BE2C (cell line): ENCODE data around the gene CCDC60.

Experiments
- DNase-seq: peaks from one replicate; pipeline ENCODE4 v3.0.0-alpha.2; 2020
- H3K27me3 ChIP-seq: fragments of 250-450 bp; sonication (Bioruptor Pico); 2 replicates; pipeline ENCODE4 v1.5.1; 2020; ENCODE audit warnings: mild to moderate bottlenecking
- H3K36me3 ChIP-seq: fragments of 250-450 bp; sonication (Bioruptor Pico); 2 replicates; pipeline ENCODE4 v1.5.1; 2020; ENCODE audit warnings: mild to moderate bottlenecking
- H3K4me1 ChIP-seq: fragments of 250-450 bp; sonication (Bioruptor Pico); 2 replicates; pipeline ENCODE4 v1.5.1; 2020
- H3K4me3 ChIP-seq: 2 replicates; pipeline ENCODE4 v1.5.1; 2011; ENCODE audit warnings: low read depth, low read length
- H3K9me3 ChIP-seq: fragments of 250-450 bp; sonication (Bioruptor Pico); 2 replicates; pipeline ENCODE4 v1.5.1; 2020
- CTCF ChIP-seq: IDR thresholded peaks from 2 replicates; pipeline ENCODE4 v1.5.1; 2012; ENCODE audit warnings: mild to moderate bottlenecking, low read depth, low read length

CCDC60 gene

GRCh38 chr12:119544765-119545625 is 210.5 kb downstream of the CCDC60 start:
- no peaks in the 10 kb centered on the region for H3K4me1 ChIP-seq
- H3K27me3 ChIP-seq = no peaks in the 10 kb centered on the region

GRCh38 chr12:119546340-119546739 is 211.8 kb downstream of the CCDC60 start:
- Histone ChIP-seq H3K4me1 (no peaks in the 10 kb centered on the region), H3K27me3 (no peaks in the 10 kb centered on the region), H3K4me3 (no peak overlapping the region), H3K9me3 (no peaks in the 10 kb centered on the region), H3K36me3 (no peaks in the 10 kb centered on the region)
- DNase-seq = no peak
- TF ChIP-seq CTCF = no peak

More at GRCh38 chr12:119544765-119545625, 210.5 kb downstream of the CCDC60 start:
- peak; percentile 71 for DNase-seq
- no peak overlapping the region for H3K4me3 ChIP-seq
- H3K36me3 ChIP-seq = no peaks in the 10 kb centered on the region
- H3K9me3 ChIP-seq = no peaks in the 10 kb centered on the region
- peak; percentile 85 for TF ChIP-seq CTCF

GRCh38 chr12:119547001-119547400 is 212.5 kb downstream of the CCDC60 start:
- DNase-seq = no peak
- no peak for TF ChIP-seq CTCF
- Histone ChIP-seq H3K4me1 (no peaks in the 10 kb centered on the region), H3K36me3 (no peaks in the 10 kb centered on the region), H3K4me3 (no peak overlapping the region), H3K27me3 (0 out of 2 replicates have a peak, but pooled peaks cover under 1% of the 10 kb centered on the region), H3K9me3 (no peaks in the 10 kb centered on the region)

- Histone ChIP-seq H3K36me3 (no peaks in the 10 kb centered on the region), H3K4me3 (no peak overlapping the region), H3K27me3 (peaks cover 6% of the 10 kb centered on the region; the same call in 1 of the 2 replicates), H3K4me1 (no peaks in the 10 kb centered on the region), H3K9me3 (no peaks in the 10 kb centered on the region)
- no peak for TF ChIP-seq CTCF
- DNase-seq = no peak
Measured at GRCh38 chr12:119556854-119557253, 222.3 kb downstream of the CCDC60 start.

GRCh38 chr12:119565404-119565803 is 230.9 kb downstream of the CCDC60 start:
- Histone ChIP-seq H3K27me3 (peaks cover 6% of the 10 kb centered on the region; the same call in 1 of the 2 replicates), H3K4me1 (no peaks in the 10 kb centered on the region), H3K9me3 (no peaks in the 10 kb centered on the region), H3K4me3 (no peak overlapping the region), H3K36me3 (no peaks in the 10 kb centered on the region)
- TF ChIP-seq CTCF = no peak
- DNase-seq = no peak

GRCh38 chr12:119570771-119571170 is 236.2 kb downstream of the CCDC60 start:
- no peaks in the 10 kb centered on the region for H3K9me3 ChIP-seq
- DNase-seq = no peak
- no peaks in the 10 kb centered on the region for H3K4me1 ChIP-seq
- no peaks in the 10 kb centered on the region for H3K36me3 ChIP-seq
- H3K27me3 ChIP-seq = peaks cover 6% of the 10 kb centered on the region; the same call in 1 of the 2 replicates
- TF ChIP-seq CTCF = no peak
- H3K4me3 ChIP-seq = no peak overlapping the region
